ENCODE measurements around the gene ETFRF1. TPM values are rescaled to one million over a fixed set of nuclear protein-coding genes. Genes with fewer than 3 reads are reported as not detected.

ETFRF1 gene, protein sequence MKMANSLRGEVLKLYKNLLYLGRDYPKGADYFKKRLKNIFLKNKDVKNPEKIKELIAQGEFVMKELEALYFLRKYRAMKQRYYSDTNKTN
- total RNA-seq, result 10 to 100 TPM; 21.8 to 39.1 TPM

DNA sequence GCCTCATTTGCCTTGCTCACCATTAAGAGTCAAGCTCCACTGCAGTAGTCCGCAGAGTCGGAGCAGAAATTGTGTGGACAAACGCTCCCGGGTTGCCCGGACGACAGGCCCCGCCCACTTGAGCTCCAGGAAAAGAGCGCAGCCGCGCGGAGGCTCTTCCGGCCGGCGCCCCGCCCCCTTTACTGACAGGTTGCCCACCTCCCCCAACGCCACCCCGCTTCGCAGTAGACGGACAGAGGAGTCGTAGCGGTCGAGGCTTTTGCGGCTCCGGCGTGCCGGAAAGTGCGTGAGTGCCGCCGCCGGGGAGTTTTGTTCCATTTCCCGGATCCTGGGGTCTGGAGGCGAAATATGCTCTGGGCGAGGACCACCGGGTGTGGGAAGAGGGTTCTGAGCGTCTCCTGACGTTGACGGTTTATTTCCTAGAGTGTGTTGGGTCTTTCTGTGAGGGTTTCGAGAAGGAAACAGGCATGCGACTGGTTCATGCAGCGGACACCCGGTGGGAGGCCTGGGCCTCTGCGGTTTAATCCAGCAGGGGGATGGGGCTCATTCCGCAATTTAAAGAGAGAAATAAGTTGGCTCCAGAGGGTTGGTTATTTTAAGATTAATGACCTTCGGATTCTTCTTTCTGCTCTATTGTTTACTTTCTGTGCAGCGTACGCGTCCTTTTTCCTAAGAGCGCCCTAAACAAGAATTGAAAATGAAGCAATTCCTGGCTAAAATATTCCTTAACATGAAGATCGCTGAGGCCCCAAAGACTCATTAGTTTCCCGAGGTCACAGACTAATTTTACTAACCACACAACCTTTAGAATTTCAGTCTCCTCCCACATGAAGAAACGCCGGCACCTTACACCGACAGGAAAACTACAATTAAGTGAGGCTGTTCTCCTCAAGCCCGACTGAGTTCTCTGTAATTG, at the start of gene ETFRF1, which contains the start of gene DNAI7:
Gene ETFRF1, plus strand, starts transcription at position 182 of the 916 bp plus-strand sequence. CDS start 8,720 bp downstream, outside the sequence.
Gene DNAI7, minus strand, starts transcription at position 105 of the 916 bp plus-strand sequence. Its CDS starts 82 bp downstream, at position 23.
- Histone ChIP-seq H3K27me3 (replicated peaks; ENCODE audit: insufficient read depth) (no peaks in the 10 kb centered on the region), H3K36me3 (no peaks in the 10 kb centered on the region), H3K9me3 (no peaks in the 10 kb centered on the region), H3K27ac (peak within 1 kb of the TSS; percentile 94), H3K4me3 (peak within 1 kb of the TSS; percentile 92), H3K4me1 (ENCODE audit: control insufficient read depth in 1 of 2, low read depth in 2 of 2) (peaks cover 10 to 11% of the 10 kb centered on the region in 2 donors)
- ATAC-seq (ENCODE audit: insufficient number of reproducible peaks, low FRiP score, low read depth) (peak; percentile 88), DNase-seq (ENCODE audit: low spot score) (peak; percentile 95)
- TF ChIP-seq, protein P1, sequence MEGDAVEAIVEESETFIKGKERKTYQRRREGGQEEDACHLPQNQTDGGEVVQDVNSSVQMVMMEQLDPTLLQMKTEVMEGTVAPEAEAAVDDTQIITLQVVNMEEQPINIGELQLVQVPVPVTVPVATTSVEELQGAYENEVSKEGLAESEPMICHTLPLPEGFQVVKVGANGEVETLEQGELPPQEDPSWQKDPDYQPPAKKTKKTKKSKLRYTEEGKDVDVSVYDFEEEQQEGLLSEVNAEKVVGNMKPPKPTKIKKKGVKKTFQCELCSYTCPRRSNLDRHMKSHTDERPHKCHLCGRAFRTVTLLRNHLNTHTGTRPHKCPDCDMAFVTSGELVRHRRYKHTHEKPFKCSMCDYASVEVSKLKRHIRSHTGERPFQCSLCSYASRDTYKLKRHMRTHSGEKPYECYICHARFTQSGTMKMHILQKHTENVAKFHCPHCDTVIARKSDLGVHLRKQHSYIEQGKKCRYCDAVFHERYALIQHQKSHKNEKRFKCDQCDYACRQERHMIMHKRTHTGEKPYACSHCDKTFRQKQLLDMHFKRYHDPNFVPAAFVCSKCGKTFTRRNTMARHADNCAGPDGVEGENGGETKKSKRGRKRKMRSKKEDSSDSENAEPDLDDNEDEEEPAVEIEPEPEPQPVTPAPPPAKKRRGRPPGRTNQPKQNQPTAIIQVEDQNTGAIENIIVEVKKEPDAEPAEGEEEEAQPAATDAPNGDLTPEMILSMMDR (IDR thresholded peaks at IDR 0.05), result peak; percentile 9

DNA sequence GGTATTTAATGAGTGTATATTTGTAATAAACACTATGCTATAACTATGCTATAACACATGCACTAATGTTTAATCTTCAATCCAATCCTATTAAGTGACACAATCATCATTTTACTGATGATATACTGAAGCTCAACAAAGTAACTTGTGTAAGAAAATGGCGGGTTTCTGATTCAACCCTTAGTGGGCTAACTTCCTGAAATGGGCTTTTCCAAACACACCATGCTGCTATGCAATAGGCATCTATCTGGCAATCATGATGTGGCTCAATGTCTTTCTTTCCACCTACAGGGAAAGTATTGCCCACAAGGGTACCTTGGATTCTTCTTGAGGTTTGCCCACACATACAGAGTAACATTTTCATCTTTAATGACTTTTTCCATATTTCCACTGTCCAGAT, 48.4 kb upstream of the ETFRF1 start:
- Histone ChIP-seq H3K27me3 (replicated peaks; ENCODE audit: insufficient read depth) (no peaks in the 10 kb centered on the region), H3K27ac (no peak overlapping the region)
- TF ChIP-seq, protein P1 (IDR thresholded peaks at IDR 0.05), result no peak

DNA sequence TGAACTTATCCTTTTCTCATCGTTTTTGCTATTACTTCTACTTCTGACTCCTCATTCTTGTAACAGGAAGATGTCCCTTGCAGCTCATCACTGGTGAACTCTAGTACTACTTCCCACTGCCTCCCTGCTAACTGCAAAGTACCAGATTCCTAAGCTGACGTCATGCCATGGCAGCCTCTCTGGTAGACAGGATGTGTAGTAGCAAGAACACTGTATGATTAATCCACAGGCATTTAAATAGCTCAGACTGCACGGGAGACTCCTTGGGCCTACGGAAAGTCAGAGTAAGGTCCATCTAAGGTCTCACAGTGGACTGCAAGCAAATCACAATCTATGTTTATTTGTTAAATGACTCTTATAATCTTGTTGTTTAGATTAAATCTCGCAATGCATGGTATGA, 43.6 kb upstream of the ETFRF1 start:
- H3K27ac ChIP-seq, result peak overlapping the region; percentile 56 to 73
- ATAC-seq (ENCODE audit: insufficient number of reproducible peaks, low FRiP score, low read depth) (peak; percentile 100), DNase-seq (ENCODE audit: low spot score) (peak; percentile 85)
- TF ChIP-seq, protein P1 (IDR thresholded peaks at IDR 0.05), result no peak
- no peaks in the 10 kb centered on the region for H3K36me3 ChIP-seq
- no peaks in the 10 kb centered on the region for H3K27me3 ChIP-seq (replicated peaks; ENCODE audit: insufficient read depth)
- H3K9me3 ChIP-seq, result no peaks in the 10 kb centered on the region
- peaks cover 5 to 12% of the 10 kb centered on the region in 2 donors for H3K4me1 ChIP-seq (ENCODE audit: control insufficient read depth in 1 of 2, low read depth in 2 of 2)
- no peak overlapping the region for H3K4me3 ChIP-seq

More for the DNA sequence above, 48.4 kb upstream of the ETFRF1 start:
- peaks cover 1 to 5% of the 10 kb centered on the region in 2 donors for H3K4me1 ChIP-seq (ENCODE audit: control insufficient read depth in 1 of 2, low read depth in 2 of 2)
- no peaks in the 10 kb centered on the region for H3K9me3 ChIP-seq
- no peak overlapping the region for H3K4me3 ChIP-seq
- DNase-seq (ENCODE audit: low spot score) (no peak), ATAC-seq (ENCODE audit: insufficient number of reproducible peaks, low FRiP score, low read depth) (no peak)
- H3K36me3 ChIP-seq, result no peaks in the 10 kb centered on the region

DNA sequence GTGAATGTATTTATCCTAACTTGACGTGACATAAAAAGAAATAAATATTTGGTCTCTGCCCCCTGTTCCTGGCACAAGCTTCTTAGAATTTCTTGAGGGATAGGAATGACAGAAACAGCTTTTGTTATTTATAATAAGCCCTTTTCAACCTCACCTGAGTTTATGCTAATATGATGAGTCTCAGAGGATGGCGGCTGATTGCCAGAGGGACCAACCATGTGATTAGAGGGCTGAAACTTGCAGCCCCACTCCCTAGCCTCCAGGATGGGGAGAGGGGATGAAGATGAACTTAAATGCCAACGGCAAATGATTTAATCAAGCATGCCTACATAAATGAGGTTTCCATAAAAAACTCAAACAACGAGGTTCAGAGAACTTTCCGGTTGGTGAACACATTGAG, 43.0 kb upstream of the ETFRF1 start:
- DNase-seq (ENCODE audit: low spot score) (no peak), ATAC-seq (ENCODE audit: insufficient number of reproducible peaks, low FRiP score, low read depth) (no peak)
- Histone ChIP-seq H3K9me3 (no peaks in the 10 kb centered on the region), H3K27ac (peak overlapping the region; percentile 56 to 73), H3K4me1 (ENCODE audit: control insufficient read depth in 1 of 2, low read depth in 2 of 2) (peaks cover 5 to 12% of the 10 kb centered on the region in 2 donors), H3K36me3 (no peaks in the 10 kb centered on the region), H3K4me3 (no peak overlapping the region), H3K27me3 (replicated peaks; ENCODE audit: insufficient read depth) (no peaks in the 10 kb centered on the region)
- TF ChIP-seq, protein P1 (IDR thresholded peaks at IDR 0.05), result no peak

DNA sequence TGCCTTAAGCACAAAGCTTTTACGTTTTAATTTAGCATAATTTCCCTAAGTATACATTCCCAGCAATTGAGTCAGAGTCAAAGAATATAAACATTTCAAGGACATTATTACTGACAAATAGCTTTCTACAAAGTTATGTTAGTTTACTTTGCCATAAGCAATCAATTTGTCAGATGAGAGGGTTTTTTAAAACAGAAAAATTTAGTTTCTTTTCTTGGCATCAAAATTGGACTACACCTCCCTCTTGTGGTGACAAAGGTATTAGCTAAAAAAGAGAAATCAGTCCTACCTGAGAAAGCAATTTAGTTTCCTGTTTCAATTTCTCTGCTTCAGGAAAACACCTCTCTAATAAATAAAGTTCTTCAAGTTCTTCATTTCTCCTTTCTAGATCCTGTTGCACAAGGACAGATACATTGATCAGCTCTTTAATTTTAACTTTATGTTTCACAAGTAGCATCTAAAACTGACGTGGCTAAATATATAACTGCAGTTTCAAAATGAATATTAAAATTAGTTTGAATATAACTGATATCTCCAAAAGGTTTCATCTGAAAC, 39.9 kb upstream of the ETFRF1 start:
- Histone ChIP-seq H3K36me3 (no peaks in the 10 kb centered on the region), H3K4me3 (no peak overlapping the region), H3K27ac (no peak overlapping the region), H3K9me3 (no peaks in the 10 kb centered on the region), H3K4me1 (ENCODE audit: control insufficient read depth in 1 of 2, low read depth in 2 of 2) (peaks cover 5 to 12% of the 10 kb centered on the region in 2 donors), H3K27me3 (replicated peaks; ENCODE audit: insufficient read depth) (no peaks in the 10 kb centered on the region)
- DNase-seq (ENCODE audit: low spot score), result no peak
- TF ChIP-seq, protein P1 (IDR thresholded peaks at IDR 0.05), result peak; percentile 61
- no peak for ATAC-seq (ENCODE audit: insufficient number of reproducible peaks, low FRiP score, low read depth)

Measured in thoracic aorta (tissue), 2 donors.